ENCODE measurements around the gene STOM. TPM values are rescaled to one million over a fixed set of nuclear protein-coding genes. Genes with fewer than 3 reads are reported as not detected.

Gene STOM
- total and polyA plus RNA-seq, 7 experiments from 2014 or later: 8.8 to 59.8 (median 13.3) TPM

DNA sequence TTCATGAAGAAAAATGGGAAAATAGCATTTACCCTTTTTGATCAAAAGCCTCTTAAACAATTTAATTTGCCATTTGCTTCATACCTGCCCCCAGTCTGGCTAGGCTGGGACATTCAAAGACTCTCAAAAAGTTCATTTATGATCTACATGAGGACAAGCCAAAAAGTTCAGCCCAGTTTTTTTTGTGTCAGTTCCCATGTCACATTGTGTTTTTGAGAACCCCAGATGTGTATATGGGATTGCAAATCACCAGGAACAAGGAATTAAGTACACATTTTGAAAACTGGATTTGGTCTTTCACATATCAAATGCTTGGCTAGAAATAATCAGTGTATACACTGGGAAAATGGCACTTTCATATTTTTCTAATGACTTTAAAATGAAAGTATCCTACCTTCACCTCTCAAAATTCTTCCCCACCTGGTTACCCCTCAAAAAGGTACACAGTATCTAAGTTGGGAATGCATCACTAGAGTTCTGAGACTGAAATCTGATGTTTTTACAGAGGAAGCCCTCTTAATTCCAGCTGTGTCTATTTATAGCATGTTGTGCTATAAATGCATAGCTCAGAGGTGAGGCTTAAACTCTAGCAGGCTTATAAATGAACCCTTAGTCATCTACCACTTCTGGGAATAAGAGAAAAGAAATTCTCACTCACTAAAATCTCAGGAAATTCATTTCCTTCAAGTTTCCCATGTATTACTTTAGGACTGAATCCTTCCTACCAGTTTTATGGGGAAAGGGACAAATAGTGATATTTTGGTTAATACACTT lies 9.3 kb downstream of the STOM start:
- H3K27me3 Mint-ChIP-seq: no peaks in the 10 kb centered on the region
- POLR2A ChIA-PET: no interaction called here

GRCh38 chr9:121359351-121360294 lies 10.4 kb downstream of the STOM start:
- no peaks in the 10 kb centered on the region for H3K27me3 Mint-ChIP-seq
- intact Hi-C loops (cut with micrococcal nuclease): loop anchor here in 1 of 2 donors (1.0 kb wide), 1 partner anchor 10 kb away; no protein-coding TSS in a partner anchor
- H3K36me3 Mint-ChIP-seq: peaks cover 0 to 15% (median 9%) of the 10 kb centered on the region in 5 donors
- peaks cover 7 to 55% (median 19%) of the 10 kb centered on the region in 7 donors for H3K4me1 Mint-ChIP-seq
- Histone ChIP-seq H3K27ac (ENCODE audit: low read depth, low read length) (no peak overlapping the region), H3K36me3 (ENCODE audit: control insufficient read depth in 2 of 3, insufficient read depth in 3 of 3, low read length in 3 of 3) (no peaks in the 10 kb centered on the region), H3K9me3 (ENCODE audit: control insufficient read depth in 2 of 3, low read length in 3 of 3) (no peaks in the 10 kb centered on the region), H3K4me3 (ENCODE audit: low read length) (no peak overlapping the region), H3K27me3 (ENCODE audit: control insufficient read depth in 2 of 2, insufficient read depth in 2 of 2, low read length in 2 of 2) (no peaks in the 10 kb centered on the region), H3K4me1 (ENCODE audit: control insufficient read depth in 2 of 2, insufficient read depth in 2 of 2, low read length in 2 of 2) (peaks cover 11 to 83% of the 10 kb centered on the region in 2 donors)
- DNase-seq (no peak), ATAC-seq (no peak)
- ChIA-PET CTCF (no interaction called here), POLR2A (no interaction called here)
- peak overlapping the region in 1 of 10 donors; percentile 53 for H3K4me3 Mint-ChIP-seq
- H3K9me3 Mint-ChIP-seq: no peaks in the 10 kb centered on the region
- peak overlapping the region in 3 of 9 donors; percentile 29 to 86 (median 46) for H3K27ac Mint-ChIP-seq

More for the DNA sequence above, 9.3 kb downstream of the STOM start:
- intact Hi-C loops (cut with micrococcal nuclease): no loop called here
- CTCF ChIA-PET: interaction anchor here (0.7 kb wide), 1 partner anchor 136 kb away, joined by 3 read pairs; no protein-coding TSS in a partner anchor
- H3K4me3 ChIP-seq (ENCODE audit: low read length): no peak overlapping the region
- no peaks in the 10 kb centered on the region for H3K36me3 ChIP-seq (ENCODE audit: control insufficient read depth in 2 of 3, insufficient read depth in 3 of 3, low read length in 3 of 3)
- no peaks in the 10 kb centered on the region for H3K27me3 ChIP-seq (ENCODE audit: control insufficient read depth in 2 of 2, insufficient read depth in 2 of 2, low read length in 2 of 2)
- H3K27ac Mint-ChIP-seq: peak overlapping the region in 2 of 9 donors; percentile 5 to 37
- no peaks in the 10 kb centered on the region for H3K9me3 ChIP-seq (ENCODE audit: control insufficient read depth in 2 of 3, low read length in 3 of 3)
- H3K4me1 Mint-ChIP-seq: peaks cover 7 to 58% (median 22%) of the 10 kb centered on the region in 7 donors
- no peak overlapping the region for H3K27ac ChIP-seq (ENCODE audit: low read depth, low read length)
- DNase-seq: no peak
- peaks cover 11 to 86% of the 10 kb centered on the region in 2 donors for H3K4me1 ChIP-seq (ENCODE audit: control insufficient read depth in 2 of 2, insufficient read depth in 2 of 2, low read length in 2 of 2)
- no peaks in the 10 kb centered on the region for H3K9me3 Mint-ChIP-seq
- no peak for ATAC-seq
- H3K4me3 Mint-ChIP-seq: no peak overlapping the region
- H3K36me3 Mint-ChIP-seq: peaks cover 0 to 17% (median 3%) of the 10 kb centered on the region in 5 donors

DNA sequence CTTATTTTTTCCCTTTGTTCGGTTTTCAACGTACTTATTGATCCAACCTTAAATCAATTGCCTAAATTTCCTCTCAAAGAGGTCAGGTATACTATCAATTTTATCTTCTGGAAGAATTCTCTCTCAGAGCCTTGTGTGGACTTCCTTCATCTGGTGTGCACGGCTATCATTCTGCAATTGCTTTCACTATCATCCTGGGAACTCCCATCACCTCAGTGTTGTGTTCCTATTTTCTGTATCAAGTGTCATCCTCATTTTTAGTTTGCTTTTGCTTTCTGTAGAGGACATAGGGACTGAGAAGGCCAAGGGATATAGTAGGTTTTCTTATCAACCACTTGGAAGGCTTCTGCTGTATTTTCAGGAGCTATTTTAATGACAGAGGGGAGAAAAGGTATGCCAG lies 11.3 kb downstream of the STOM start:
- peaks cover 0 to 19% (median 14%) of the 10 kb centered on the region in 5 donors for H3K36me3 Mint-ChIP-seq
- intact Hi-C loops (cut with micrococcal nuclease): loop anchor here in 1 of 2 donors (1.0 kb wide), 1 partner anchor 11 kb away; no protein-coding TSS in a partner anchor
- H3K4me1 Mint-ChIP-seq: peaks cover 7 to 60% (median 20%) of the 10 kb centered on the region in 7 donors
- no peaks in the 10 kb centered on the region for H3K27me3 Mint-ChIP-seq
- peak overlapping the region in 6 of 10 donors; percentile 14 to 57 (median 34) for H3K4me3 Mint-ChIP-seq
- H3K27ac Mint-ChIP-seq: peak overlapping the region in 6 of 9 donors; percentile 29 to 86 (median 54)
- Histone ChIP-seq H3K4me3 (ENCODE audit: low read length) (no peak overlapping the region), H3K4me1 (ENCODE audit: control insufficient read depth in 2 of 2, insufficient read depth in 2 of 2, low read length in 2 of 2) (peaks cover 11 to 85% of the 10 kb centered on the region in 2 donors), H3K27me3 (ENCODE audit: control insufficient read depth in 2 of 2, insufficient read depth in 2 of 2, low read length in 2 of 2) (no peaks in the 10 kb centered on the region), H3K36me3 (ENCODE audit: control insufficient read depth in 2 of 3, insufficient read depth in 3 of 3, low read length in 3 of 3) (peaks cover 0 to 2% (median 0%) of the 10 kb centered on the region in 3 experiments), H3K27ac (ENCODE audit: low read depth, low read length) (no peak overlapping the region), H3K9me3 (ENCODE audit: control insufficient read depth in 2 of 3, low read length in 3 of 3) (no peaks in the 10 kb centered on the region)
- ChIA-PET POLR2A (no interaction called here), CTCF (no interaction called here)
- ATAC-seq (peak; percentile 51), DNase-seq (no peak)
- no peaks in the 10 kb centered on the region for H3K9me3 Mint-ChIP-seq

- ChIA-PET POLR2A (no interaction called here), CTCF (no interaction called here)
- H3K27me3 Mint-ChIP-seq: no peaks in the 10 kb centered on the region
- H3K4me1 ChIP-seq (ENCODE audit: control insufficient read depth in 2 of 2, insufficient read depth in 2 of 2, low read length in 2 of 2): peaks cover 11 to 84% of the 10 kb centered on the region in 2 donors
- DNase-seq (no peak), ATAC-seq (no peak)
- peak overlapping the region in 2 of 10 donors; percentile 5 to 57 for H3K4me3 Mint-ChIP-seq
- intact Hi-C loops (cut with micrococcal nuclease): no loop called here
- H3K4me3 ChIP-seq (ENCODE audit: low read length): no peak overlapping the region
- H3K36me3 ChIP-seq (ENCODE audit: control insufficient read depth in 2 of 3, insufficient read depth in 3 of 3, low read length in 3 of 3): peaks cover 0 to 9% (median 7%) of the 10 kb centered on the region in 3 experiments
- H3K4me1 Mint-ChIP-seq: peaks cover 7 to 66% (median 26%) of the 10 kb centered on the region in 7 donors
- peaks cover 0 to 27% (median 22%) of the 10 kb centered on the region in 5 donors for H3K36me3 Mint-ChIP-seq
- H3K27ac Mint-ChIP-seq: peak overlapping the region in 2 of 9 donors; percentile 64 to 70
- no peaks in the 10 kb centered on the region for H3K27me3 ChIP-seq (ENCODE audit: control insufficient read depth in 2 of 2, insufficient read depth in 2 of 2, low read length in 2 of 2)
- H3K9me3 ChIP-seq (ENCODE audit: control insufficient read depth in 2 of 3, low read length in 3 of 3): no peaks in the 10 kb centered on the region
- H3K27ac ChIP-seq (ENCODE audit: low read depth, low read length): no peak overlapping the region
- no peaks in the 10 kb centered on the region for H3K9me3 Mint-ChIP-seq
Observed at GRCh38 chr9:121357011-121357410, 13.0 kb downstream of the STOM start.

DNA sequence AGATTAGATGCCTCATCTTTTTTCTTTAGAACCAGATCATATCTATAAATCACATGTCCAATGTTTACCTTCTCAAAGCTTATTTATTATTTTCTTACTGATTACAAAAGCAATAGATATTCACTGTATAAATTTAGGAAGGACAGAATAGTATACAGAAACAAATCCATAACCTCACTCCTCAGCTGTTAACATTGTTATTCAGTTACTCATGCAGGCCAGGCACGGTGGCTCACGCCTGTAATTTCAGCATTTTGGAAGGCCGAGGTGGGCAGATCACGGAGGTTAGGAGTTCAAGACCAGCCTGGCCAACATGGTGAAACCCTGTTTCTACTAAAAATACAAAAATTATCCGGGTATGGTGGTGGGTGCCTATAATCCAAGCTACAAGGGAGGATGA lies 15.3 kb downstream of the STOM start:
- Histone ChIP-seq H3K4me1 (ENCODE audit: control insufficient read depth in 2 of 2, insufficient read depth in 2 of 2, low read length in 2 of 2) (peaks cover 11 to 76% of the 10 kb centered on the region in 2 donors), H3K4me3 (ENCODE audit: low read length) (no peak overlapping the region), H3K9me3 (ENCODE audit: control insufficient read depth in 2 of 3, low read length in 3 of 3) (no peaks in the 10 kb centered on the region), H3K36me3 (ENCODE audit: control insufficient read depth in 2 of 3, insufficient read depth in 3 of 3, low read length in 3 of 3) (peaks cover 0 to 18% (median 17%) of the 10 kb centered on the region in 3 experiments), H3K27me3 (ENCODE audit: control insufficient read depth in 2 of 2, insufficient read depth in 2 of 2, low read length in 2 of 2) (no peaks in the 10 kb centered on the region), H3K27ac (ENCODE audit: low read depth, low read length) (no peak overlapping the region)
- intact Hi-C loops (cut with micrococcal nuclease): no loop called here
- peak overlapping the region in 1 of 9 donors; percentile 69 for H3K27ac Mint-ChIP-seq
- no peak overlapping the region for H3K4me3 Mint-ChIP-seq
- ATAC-seq: no peak
- POLR2A ChIA-PET: no interaction called here
- peaks cover 7 to 74% (median 26%) of the 10 kb centered on the region in 7 donors for H3K4me1 Mint-ChIP-seq
- CTCF ChIA-PET: no interaction called here
- no peak for DNase-seq
- H3K9me3 Mint-ChIP-seq: no peaks in the 10 kb centered on the region
- H3K36me3 Mint-ChIP-seq: peaks cover 0 to 38% (median 22%) of the 10 kb centered on the region in 5 donors
- no peaks in the 10 kb centered on the region for H3K27me3 Mint-ChIP-seq

DNA sequence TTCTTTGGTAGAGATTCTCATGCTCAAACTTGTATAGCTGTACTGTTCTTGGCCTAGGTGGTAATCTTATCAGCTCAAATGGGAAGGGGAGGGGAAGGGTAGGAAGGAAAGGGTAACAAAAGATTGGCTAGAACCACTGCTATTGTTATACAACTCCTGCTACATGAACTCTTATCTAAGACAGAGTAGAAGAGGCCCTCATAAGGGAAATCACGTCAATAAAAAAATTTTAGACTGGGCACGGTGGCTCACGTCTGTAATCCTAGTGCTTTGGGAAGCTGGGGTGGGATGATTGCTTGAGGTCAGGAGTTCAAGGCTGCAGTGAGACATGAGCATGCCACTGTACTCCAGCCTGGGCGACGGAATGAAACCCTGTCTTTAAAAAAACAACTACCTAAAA lies 15.9 kb downstream of the STOM start:
- Histone ChIP-seq H3K4me1 (ENCODE audit: control insufficient read depth in 2 of 2, insufficient read depth in 2 of 2, low read length in 2 of 2) (peaks cover 11 to 70% of the 10 kb centered on the region in 2 donors), H3K36me3 (ENCODE audit: control insufficient read depth in 2 of 3, insufficient read depth in 3 of 3, low read length in 3 of 3) (peaks cover 0 to 18% (median 17%) of the 10 kb centered on the region in 3 experiments), H3K9me3 (ENCODE audit: control insufficient read depth in 2 of 3, low read length in 3 of 3) (no peaks in the 10 kb centered on the region), H3K27ac (ENCODE audit: low read depth, low read length) (no peak overlapping the region), H3K4me3 (ENCODE audit: low read length) (no peak overlapping the region), H3K27me3 (ENCODE audit: control insufficient read depth in 2 of 2, insufficient read depth in 2 of 2, low read length in 2 of 2) (no peaks in the 10 kb centered on the region)
- Mint-ChIP-seq H3K36me3 (peaks cover 0 to 41% (median 22%) of the 10 kb centered on the region in 5 donors), H3K4me3 (peak overlapping the region in 1 of 10 donors; percentile 62), H3K27me3 (no peaks in the 10 kb centered on the region), H3K9me3 (no peaks in the 10 kb centered on the region), H3K4me1 (peaks cover 7 to 70% (median 24%) of the 10 kb centered on the region in 7 donors), H3K27ac (peak overlapping the region in 3 of 9 donors; percentile 68 to 75 (median 74))
- ChIA-PET CTCF (no interaction called here), POLR2A (interaction anchor here (0.6 kb wide), 1 partner anchor 283 kb away, joined by 3 read pairs; no protein-coding TSS in a partner anchor)
- ATAC-seq (peak; percentile 18), DNase-seq (no peak)
- intact Hi-C loops (cut with micrococcal nuclease): no loop called here
